ENCODE measurements around the gene ITPRID2.
A peak's percentile ranks its signal among the peaks of the same experiment; 100 is the strongest.
"Not testable (repeated sequence)": the region's sequence is repeated elsewhere in the genome, so short reads cannot be mapped to it uniquely, and the experiment has no call there.

The ITPRID2 gene

GRCh38 chr2:181953881-181954537 is 62.5 kb downstream of the ITPRID2 start:
- intact Hi-C loops (cut with DNase I; ENCODE audit: low total_unique reads), result loop anchor here (5.0 kb wide), 1 partner anchor 212 kb away; no protein-coding TSS in a partner anchor
- TF ChIP-seq CTCF (IDR thresholded peaks at IDR 0.05), result peak; percentile 46 to 61
- H3K9me3 ChIP-seq, result no peaks in the 10 kb centered on the region
- peak in 1 of 2 donors; percentile 30 for DNase-seq
- peak overlapping the region; percentile 33 to 40 for H3K4me3 ChIP-seq
- peaks cover 0 to 10% (median 0%) of the 10 kb centered on the region in 4 donors for H3K4me1 ChIP-seq
- no peaks in the 10 kb centered on the region for H3K27me3 ChIP-seq
- H3K27ac ChIP-seq, result no peak overlapping the region
- H3K36me3 ChIP-seq, result no peaks in the 10 kb centered on the region

GRCh38 chr2:181954538-181954883 is 63.0 kb downstream of the ITPRID2 start:
- Histone ChIP-seq H3K9me3 (no peaks in the 10 kb centered on the region), H3K36me3 (no peaks in the 10 kb centered on the region), H3K4me3 (peak overlapping the region in 1 of 2 donors; percentile 40), H3K4me1 (peaks cover 0 to 7% (median 0%) of the 10 kb centered on the region in 4 donors), H3K27ac (no peak overlapping the region), H3K27me3 (no peaks in the 10 kb centered on the region)
- no peak for TF ChIP-seq CTCF (IDR thresholded peaks at IDR 0.05)
- intact Hi-C loops (cut with DNase I; ENCODE audit: low total_unique reads), result loop anchor here (5.0 kb wide), 1 partner anchor 212 kb away; no protein-coding TSS in a partner anchor
- DNase-seq, result no peak

- Histone ChIP-seq H3K36me3 (no peaks in the 10 kb centered on the region), H3K27ac (no peak overlapping the region), H3K9me3 (no peaks in the 10 kb centered on the region), H3K27me3 (no peaks in the 10 kb centered on the region), H3K4me1 (peaks cover 0 to 7% (median 0%) of the 10 kb centered on the region in 4 donors), H3K4me3 (no peak overlapping the region)
- intact Hi-C loops (cut with DNase I; ENCODE audit: low total_unique reads), result no loop called here
- DNase-seq, result no peak
- TF ChIP-seq CTCF (IDR thresholded peaks at IDR 0.05), result no peak
Observed at GRCh38 chr2:181955010-181955409, 63.5 kb downstream of the ITPRID2 start.

- H3K9me3 ChIP-seq; H3K36me3 ChIP-seq; intact Hi-C loops (cut with DNase I; ENCODE audit: low total_unique reads); H3K27ac ChIP-seq; H3K4me1 ChIP-seq; DNase-seq; H3K27me3 ChIP-seq; H3K4me3 ChIP-seq: not testable (repeated sequence)
Observed at GRCh38 chr2:181955866-181956265, 64.3 kb downstream of the ITPRID2 start.

- H3K4me3 ChIP-seq, result no peak overlapping the region
- no peak for DNase-seq
- no peaks in the 10 kb centered on the region for H3K27me3 ChIP-seq
- no peak overlapping the region for H3K27ac ChIP-seq
- H3K9me3 ChIP-seq, result no peaks in the 10 kb centered on the region
- H3K36me3 ChIP-seq, result no peaks in the 10 kb centered on the region
- H3K4me1 ChIP-seq, result peaks cover 0 to 7% (median 0%) of the 10 kb centered on the region in 4 donors
- intact Hi-C loops (cut with DNase I; ENCODE audit: low total_unique reads), result no loop called here
- no peak for TF ChIP-seq CTCF (IDR thresholded peaks at IDR 0.05)
Observed at GRCh38 chr2:181957668-181958067, 66.1 kb downstream of the ITPRID2 start.

- intact Hi-C loops (cut with DNase I; ENCODE audit: low total_unique reads), result no loop called here
- H3K4me1 ChIP-seq, result peaks cover 0 to 7% (median 0%) of the 10 kb centered on the region in 4 donors
Observed at GRCh38 chr2:181958726-181959125, 67.2 kb downstream of the ITPRID2 start.

More at GRCh38 chr2:181958726-181959125, 67.2 kb downstream of the ITPRID2 start:
- H3K9me3 ChIP-seq, result no peaks in the 10 kb centered on the region
- H3K36me3 ChIP-seq, result no peaks in the 10 kb centered on the region
- DNase-seq, result no peak
- no peak for TF ChIP-seq CTCF (IDR thresholded peaks at IDR 0.05)
- H3K27me3 ChIP-seq, result no peaks in the 10 kb centered on the region
- H3K27ac ChIP-seq, result no peak overlapping the region
- no peak overlapping the region for H3K4me3 ChIP-seq
